Neural progenitor cell (in vitro differentiated cells): Measurements from ENCODE around the gene NKX2-1. TPM values are rescaled to one million over a fixed set of nuclear protein-coding genes. Genes with fewer than 3 reads are reported as not detected.
A peak's percentile ranks its signal among the peaks of the same experiment; 100 is the strongest.

Experiments
- DNase-seq: peaks from one replicate; pipeline ENCODE4 v3.0.0-alpha.2; 2016; ENCODE audit warnings: low spot score
- H2AFZ ChIP-seq: fragments of 200-600 bp; sonication (generic); replicated peaks from 2 replicates; pipeline ENCODE4 v1.6.1; 2016; ENCODE audit warnings: antibody characterized with exemption
- H3F3A ChIP-seq: fragments of 200-600 bp; sonication (generic); 2 replicates; pipeline ENCODE4 v1.6.1; 2016; ENCODE audit warnings: antibody characterized with exemption, low read depth
- H3K27ac ChIP-seq: fragments of 200-600 bp; sonication (generic); 2 replicates; pipeline ENCODE4 v1.5.1; 2016; ENCODE audit warnings: mild to moderate bottlenecking
- H3K27me3 ChIP-seq: fragments of 200-600 bp; sonication (generic); 2 replicates; pipeline ENCODE4 v1.6.1; 2016; ENCODE audit warnings: mild to moderate bottlenecking, moderate library complexity
- H3K36me3 ChIP-seq: fragments of 200-600 bp; sonication (generic); 2 replicates; pipeline ENCODE4 v1.5.1; 2016
- H3K4me1 ChIP-seq: fragments of 200-600 bp; sonication (generic); 2 replicates; pipeline ENCODE4 v1.6.1; 2016; ENCODE audit warnings: mixed run types
- H3K4me2 ChIP-seq: fragments of 200-600 bp; sonication (generic); 2 replicates; pipeline ENCODE4 v1.6.1; 2016
- H3K4me3 ChIP-seq: fragments of 200-600 bp; sonication (generic); 2 replicates; pipeline ENCODE4 v1.5.1; 2016
- H3K79me2 ChIP-seq: fragments of 200-600 bp; sonication (generic); 2 replicates; pipeline ENCODE4 v1.6.1; 2016; ENCODE audit warnings: low read depth
- H3K9ac ChIP-seq: fragments of 200-600 bp; sonication (generic); 2 replicates; pipeline ENCODE4 v1.6.1; 2016
- H3K9me3 ChIP-seq: fragments of 200-600 bp; sonication (generic); 2 replicates; pipeline ENCODE4 v1.5.1; 2016; ENCODE audit warnings: low read depth
- H4K20me1 ChIP-seq: fragments of 200-600 bp; sonication (generic); 2 replicates; pipeline ENCODE4 v1.6.1; 2016; ENCODE audit warnings: low read depth
- H3K27ac Mint-ChIP-seq: 3 replicates; pipeline ENCODE4 v1.8.0; 2021; ENCODE audit warnings: mixed read lengths
- H3K27me3 Mint-ChIP-seq: 2 replicates; pipeline ENCODE4 v1.8.0; 2022; ENCODE audit warnings: low read depth, mild to moderate bottlenecking, inconsistent platforms, moderate library complexity, mixed read lengths; ENCODE audit not compliant: insufficient read depth
- H3K36me3 Mint-ChIP-seq: 3 replicates; pipeline ENCODE4 v1.8.0; 2021; ENCODE audit warnings: mixed read lengths
- H3K4me1 Mint-ChIP-seq: 3 replicates; pipeline ENCODE4 v1.8.0; 2021; ENCODE audit warnings: mixed read lengths
- H3K4me3 Mint-ChIP-seq: 3 replicates; pipeline ENCODE4 v1.8.0; 2021; ENCODE audit warnings: mild to moderate bottlenecking, moderate library complexity, mixed read lengths
- H3K9me3 Mint-ChIP-seq: 3 replicates; pipeline ENCODE4 v1.8.0; 2020; ENCODE audit warnings: mixed read lengths
- EZH2 ChIP-seq: fragments of 200-600 bp; sonication (generic); IDR thresholded peaks from 2 replicates; pipeline ENCODE4 v1.6.1; 2017; ENCODE audit warnings: antibody characterized with exemption, mild to moderate bottlenecking, moderate library complexity
- EZH2phosphoT487 ChIP-seq: fragments of 200-600 bp; sonication (generic); IDR thresholded peaks from 2 replicates; pipeline ENCODE4 v1.6.1; 2017; ENCODE audit warnings: antibody characterized with exemption
- total RNA-seq: library from RNA; depleted of rRNA; stranded (reverse); fragments of >200 nt; gene quantifications from 2 replicates; pipeline ENCODE4 v1.2.3, GENCODE V29; 2015; ENCODE audit warnings: low replicate concordance
- TF ChIP-seq, protein P1 (sequence below): fragments of 200-600 bp; sonication (generic); IDR thresholded peaks from 2 replicates; pipeline ENCODE4 v1.5.1; 2017; ENCODE audit warnings: antibody characterized with exemption, mild to moderate bottlenecking

The NKX2-1 gene
- total RNA-seq = not detected in 2 replicates

GRCh38 chr14:36519431-36520321, at the start of gene NKX2-1:
Gene NKX2-1 (minus strand): TSS chr14:36520232. CDS start chr14:36520129, 103 bp downstream.
- peaks cover 40% of the 10 kb centered on the region for H3F3A ChIP-seq
- H2AFZ ChIP-seq = no peak within 1 kb of the TSS
- H3K27ac ChIP-seq = no peak within 1 kb of the TSS
- no peak within 1 kb of the TSS for H3K9ac ChIP-seq
- TF ChIP-seq, protein P1, sequence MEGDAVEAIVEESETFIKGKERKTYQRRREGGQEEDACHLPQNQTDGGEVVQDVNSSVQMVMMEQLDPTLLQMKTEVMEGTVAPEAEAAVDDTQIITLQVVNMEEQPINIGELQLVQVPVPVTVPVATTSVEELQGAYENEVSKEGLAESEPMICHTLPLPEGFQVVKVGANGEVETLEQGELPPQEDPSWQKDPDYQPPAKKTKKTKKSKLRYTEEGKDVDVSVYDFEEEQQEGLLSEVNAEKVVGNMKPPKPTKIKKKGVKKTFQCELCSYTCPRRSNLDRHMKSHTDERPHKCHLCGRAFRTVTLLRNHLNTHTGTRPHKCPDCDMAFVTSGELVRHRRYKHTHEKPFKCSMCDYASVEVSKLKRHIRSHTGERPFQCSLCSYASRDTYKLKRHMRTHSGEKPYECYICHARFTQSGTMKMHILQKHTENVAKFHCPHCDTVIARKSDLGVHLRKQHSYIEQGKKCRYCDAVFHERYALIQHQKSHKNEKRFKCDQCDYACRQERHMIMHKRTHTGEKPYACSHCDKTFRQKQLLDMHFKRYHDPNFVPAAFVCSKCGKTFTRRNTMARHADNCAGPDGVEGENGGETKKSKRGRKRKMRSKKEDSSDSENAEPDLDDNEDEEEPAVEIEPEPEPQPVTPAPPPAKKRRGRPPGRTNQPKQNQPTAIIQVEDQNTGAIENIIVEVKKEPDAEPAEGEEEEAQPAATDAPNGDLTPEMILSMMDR = no peak
- TF ChIP-seq EZH2 = peak; percentile 45
- no peak within 1 kb of the TSS for H3K27ac Mint-ChIP-seq
- peaks cover 84% of the 10 kb centered on the region for H3K27me3 Mint-ChIP-seq
- peaks cover 98% of the 10 kb centered on the region for H4K20me1 ChIP-seq
- H3K36me3 Mint-ChIP-seq = no peaks in the 10 kb centered on the region
- no peaks in the 10 kb centered on the region for H3K9me3 ChIP-seq
- H3K4me3 ChIP-seq = peak within 1 kb of the TSS; percentile 15
- peaks cover 12% of the 10 kb centered on the region for H3K4me1 Mint-ChIP-seq
- H3K79me2 ChIP-seq = no peaks in the 10 kb centered on the region
- H3K36me3 ChIP-seq = no peaks in the 10 kb centered on the region
- H3K4me2 ChIP-seq = peak within 1 kb of the TSS; percentile 60
- H3K27me3 ChIP-seq = peaks cover 100% of the 10 kb centered on the region
- DNase-seq = peak; percentile 61
- H3K9me3 Mint-ChIP-seq = peaks cover 6% of the 10 kb centered on the region
- peaks cover 23% of the 10 kb centered on the region for H3K4me1 ChIP-seq
- H3K4me3 Mint-ChIP-seq = peak within 1 kb of the TSS; percentile 48

GRCh38 chr14:36556811-36557433, 36.9 kb upstream of the NKX2-1 start:
- Mint-ChIP-seq H3K27me3 (peaks cover 20% of the 10 kb centered on the region), H3K36me3 (no peaks in the 10 kb centered on the region), H3K9me3 (no peaks in the 10 kb centered on the region), H3K4me3 (no peak overlapping the region), H3K4me1 (no peaks in the 10 kb centered on the region), H3K27ac (no peak overlapping the region)
- H3K27me3 ChIP-seq = peaks cover 67% of the 10 kb centered on the region
- H2AFZ ChIP-seq = no peak overlapping the region
- DNase-seq = peak; percentile 39
- no peak overlapping the region for H3K4me2 ChIP-seq
- H3F3A ChIP-seq = no peaks in the 10 kb centered on the region
- no peaks in the 10 kb centered on the region for H3K79me2 ChIP-seq
- no peaks in the 10 kb centered on the region for H3K4me1 ChIP-seq
- no peak overlapping the region for H3K4me3 ChIP-seq
- no peaks in the 10 kb centered on the region for H4K20me1 ChIP-seq
- TF ChIP-seq, protein P1 = peak; percentile 97
- TF ChIP-seq EZH2 = no peak
- no peak overlapping the region for H3K27ac ChIP-seq
- H3K9ac ChIP-seq = no peak overlapping the region
- H3K9me3 ChIP-seq = no peaks in the 10 kb centered on the region
- no peaks in the 10 kb centered on the region for H3K36me3 ChIP-seq

- TF ChIP-seq EZH2phosphoT487 (no peak), EZH2 (no peak)
- TF ChIP-seq, protein P1 = no peak
- Histone ChIP-seq H3K27me3 (peaks cover 67% of the 10 kb centered on the region), H3K9me3 (no peaks in the 10 kb centered on the region), H3K4me1 (no peaks in the 10 kb centered on the region), H3K9ac (no peak overlapping the region), H3K36me3 (no peaks in the 10 kb centered on the region), H3K27ac (no peak overlapping the region), H3K4me3 (no peak overlapping the region), H3F3A (no peaks in the 10 kb centered on the region), H3K4me2 (no peak overlapping the region), H2AFZ (no peak overlapping the region), H4K20me1 (no peaks in the 10 kb centered on the region), H3K79me2 (no peaks in the 10 kb centered on the region)
- Mint-ChIP-seq H3K27ac (no peak overlapping the region), H3K9me3 (no peaks in the 10 kb centered on the region), H3K4me1 (no peaks in the 10 kb centered on the region), H3K27me3 (peaks cover 20% of the 10 kb centered on the region), H3K36me3 (no peaks in the 10 kb centered on the region), H3K4me3 (no peak overlapping the region)
- DNase-seq = no peak
Observed at GRCh38 chr14:36555998-36556743, 36.1 kb upstream of the NKX2-1 start.
